MG63 (cell line): Measurements from ENCODE around the gene ZNF101. TPM values are rescaled to one million over a fixed set of nuclear protein-coding genes. Genes with fewer than 3 reads are reported as not detected.
"Not testable (repeated sequence)": the region's sequence is repeated elsewhere in the genome, so short reads cannot be mapped to it uniquely, and the experiment has no call there.

Experiments used
- DNase-seq: peaks from one replicate; pipeline ENCODE4 v3.0.0-alpha.2; 2020
- H3K27me3 ChIP-seq: fragments of 250-450 bp; sonication (Bioruptor Pico); 2 replicates; pipeline ENCODE4 v1.5.1; 2020; ENCODE audit warnings: mild to moderate bottlenecking, moderate library complexity
- H3K36me3 ChIP-seq: fragments of 250-450 bp; sonication (Bioruptor Pico); 2 replicates; pipeline ENCODE4 v1.5.1; 2020; ENCODE audit warnings: mild to moderate bottlenecking, moderate library complexity
- H3K4me3 ChIP-seq: fragments of 250-450 bp; sonication (Bioruptor Pico); 2 replicates; pipeline ENCODE4 v1.5.1; 2020; ENCODE audit warnings: mild to moderate bottlenecking, moderate library complexity
- H3K9me3 ChIP-seq: fragments of 250-450 bp; sonication (Bioruptor Pico); 2 replicates; pipeline ENCODE4 v1.5.1; 2020; ENCODE audit warnings: mild to moderate bottlenecking, moderate library complexity
- total RNA-seq: library from RNA; depleted of rRNA; stranded (reverse); fragments of >200 nt; shearing (Covaris generic); gene quantifications from 2 replicates; pipeline ENCODE4 v1.2.3, GENCODE V29; 2014; ENCODE audit warnings: low replicate concordance

Gene ZNF101
- total RNA-seq, 1 experiment from 2014 or later: 18.0 TPM

DNA sequence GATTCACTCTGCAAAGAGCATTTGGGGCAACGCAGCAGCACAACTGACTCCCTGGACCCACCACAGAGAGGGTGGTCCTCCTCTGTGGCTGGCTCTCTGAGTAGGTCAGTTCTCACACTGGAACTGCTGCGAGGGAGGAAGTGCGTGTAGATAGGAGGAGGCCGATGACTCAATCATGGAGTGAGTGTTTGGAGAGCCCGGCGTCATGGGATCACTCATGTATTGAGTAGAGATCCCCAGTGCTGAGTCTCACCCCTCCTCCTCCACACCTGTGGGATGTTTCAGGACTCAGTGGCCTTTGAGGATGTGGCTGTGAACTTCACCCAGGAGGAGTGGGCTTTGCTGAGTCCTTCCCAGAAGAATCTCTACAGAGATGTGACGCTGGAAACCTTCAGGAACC lies 8.9 kb downstream of the ZNF101 start:
- Histone ChIP-seq H3K27me3 (no peaks in the 10 kb centered on the region), H3K4me3 (no peak overlapping the region), H3K9me3 (peaks cover 61% of the 10 kb centered on the region), H3K36me3 (peaks cover 85% of the 10 kb centered on the region)
- no peak for DNase-seq

DNA sequence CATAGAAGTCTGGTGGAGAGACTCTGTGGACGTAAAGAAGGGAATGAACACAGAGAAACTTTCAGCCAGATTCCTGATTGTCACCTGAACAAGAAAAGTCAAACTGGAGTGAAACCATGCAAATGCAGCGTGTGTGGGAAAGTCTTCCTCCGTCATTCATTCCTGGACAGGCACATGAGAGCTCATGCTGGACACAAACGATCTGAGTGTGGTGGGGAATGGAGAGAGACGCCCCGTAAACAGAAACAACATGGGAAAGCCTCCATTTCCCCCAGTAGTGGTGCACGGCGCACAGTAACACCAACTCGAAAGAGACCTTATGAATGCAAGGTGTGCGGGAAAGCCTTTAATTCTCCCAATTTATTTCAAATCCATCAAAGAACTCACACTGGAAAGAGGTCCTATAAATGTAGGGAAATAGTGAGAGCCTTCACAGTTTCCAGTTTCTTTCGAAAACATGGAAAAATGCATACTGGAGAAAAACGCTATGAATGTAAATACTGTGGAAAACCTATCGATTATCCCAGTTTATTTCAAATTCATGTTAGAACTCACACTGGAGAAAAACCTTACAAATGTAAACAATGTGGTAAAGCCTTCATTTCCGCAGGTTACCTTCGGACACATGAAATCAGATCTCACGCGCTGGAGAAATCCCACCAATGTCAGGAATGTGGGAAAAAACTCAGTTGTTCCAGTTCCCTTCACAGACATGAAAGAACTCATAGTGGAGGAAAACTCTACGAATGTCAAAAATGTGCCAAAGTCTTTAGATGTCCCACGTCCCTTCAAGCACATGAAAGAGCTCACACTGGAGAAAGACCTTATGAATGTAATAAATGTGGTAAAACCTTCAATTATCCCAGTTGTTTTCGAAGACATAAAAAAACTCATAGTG lies 10.8 kb downstream of the ZNF101 start:
- H3K36me3 ChIP-seq: peaks cover 70% of the 10 kb centered on the region
- H3K9me3 ChIP-seq: peaks cover 57% of the 10 kb centered on the region
- DNase-seq: no peak
- H3K4me3 ChIP-seq: no peak overlapping the region
- no peaks in the 10 kb centered on the region for H3K27me3 ChIP-seq

DNA sequence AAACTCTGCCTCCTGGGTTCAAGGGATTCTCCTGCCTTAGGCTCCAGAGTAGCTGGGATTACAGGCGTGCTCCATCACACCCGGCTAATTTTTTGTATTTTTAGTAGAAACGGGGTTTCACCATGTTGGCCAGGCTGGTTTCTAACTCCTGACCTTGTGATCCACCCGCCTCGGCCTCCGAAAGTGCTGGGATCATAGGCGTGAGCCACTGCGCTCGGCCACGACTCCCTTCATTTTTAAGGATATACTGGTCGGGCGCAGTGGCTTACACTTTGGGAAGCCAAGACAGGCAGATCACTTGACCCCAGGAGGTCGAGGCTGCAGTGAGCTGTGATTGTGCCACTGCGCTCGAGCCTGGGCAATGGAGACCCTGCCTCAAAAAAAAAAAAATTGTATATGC lies 17.5 kb downstream of the ZNF101 start:
- peaks cover 30% of the 10 kb centered on the region for H3K9me3 ChIP-seq
- not testable (repeated sequence) for DNase-seq, H3K27me3 ChIP-seq

DNA sequence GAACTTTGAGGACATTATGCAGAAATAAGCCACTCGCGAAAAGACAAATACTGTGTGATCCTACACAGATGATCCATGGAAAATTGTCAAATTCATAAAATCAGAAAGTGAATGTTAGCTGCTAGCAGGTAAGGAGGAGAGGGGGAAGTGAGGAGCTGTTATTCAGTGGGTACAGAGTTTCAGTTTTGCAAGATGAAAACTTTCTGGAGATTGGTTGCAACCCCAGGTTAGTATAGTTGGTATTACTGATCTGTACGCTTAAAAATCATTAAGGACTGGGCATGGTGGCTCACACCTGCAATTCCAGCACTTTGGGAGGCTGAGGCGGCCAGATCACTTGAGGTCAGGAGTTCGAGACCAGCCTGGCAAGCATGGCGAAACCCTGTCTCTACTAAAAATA lies 17.9 kb downstream of the ZNF101 start:
- no peaks in the 10 kb centered on the region for H3K27me3 ChIP-seq
- no peak overlapping the region for H3K4me3 ChIP-seq
- peaks cover 26% of the 10 kb centered on the region for H3K9me3 ChIP-seq
- peaks cover 7% of the 10 kb centered on the region for H3K36me3 ChIP-seq
- DNase-seq: no peak

More for the DNA sequence above, 17.5 kb downstream of the ZNF101 start:
- H3K4me3 ChIP-seq: not testable (repeated sequence)
- H3K36me3 ChIP-seq: peaks cover 11% of the 10 kb centered on the region

DNA sequence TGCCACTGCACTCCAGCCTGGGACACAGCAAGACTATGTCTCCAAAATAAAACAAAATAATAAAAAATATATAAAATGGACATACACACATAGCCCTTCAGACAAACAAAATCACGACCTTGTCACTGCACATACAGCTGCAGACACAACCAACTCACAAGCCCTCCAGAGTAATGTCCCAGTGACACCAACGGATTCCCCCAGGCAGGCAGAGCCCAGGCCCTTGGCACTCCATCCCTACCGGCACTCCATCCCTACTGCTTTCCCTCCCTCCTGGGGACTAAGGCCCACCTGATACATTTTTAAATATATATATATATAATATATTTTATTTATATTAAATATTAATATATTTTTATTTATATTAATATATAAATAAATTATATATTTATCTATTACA lies 18.5 kb downstream of the ZNF101 start:
- DNase-seq: no peak
- Histone ChIP-seq H3K9me3 (peaks cover 26% of the 10 kb centered on the region), H3K27me3 (no peaks in the 10 kb centered on the region), H3K36me3 (peaks cover 7% of the 10 kb centered on the region), H3K4me3 (no peak overlapping the region)

DNA sequence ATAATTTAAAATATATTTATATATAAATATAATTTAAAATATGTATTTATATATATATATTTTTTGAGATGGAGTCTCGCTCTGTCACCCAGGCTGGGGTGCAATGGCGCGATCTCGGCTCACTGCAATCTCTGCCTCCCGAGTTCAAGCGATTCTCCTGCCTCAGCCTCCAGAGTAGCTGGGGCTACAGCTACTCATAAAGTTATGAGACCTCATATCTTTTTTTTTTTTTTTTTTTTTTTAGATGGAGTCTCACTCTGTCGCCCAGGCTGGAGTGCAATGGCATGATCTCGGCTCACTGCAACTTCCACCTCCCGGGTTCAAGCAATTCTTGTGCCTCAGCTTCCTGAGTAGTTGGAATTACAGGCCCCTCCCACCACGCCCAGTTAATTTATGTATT lies 20.4 kb downstream of the ZNF101 start:
- not testable (repeated sequence) for H3K27me3 ChIP-seq, H3K36me3 ChIP-seq, H3K4me3 ChIP-seq, DNase-seq
- H3K9me3 ChIP-seq: peaks cover 25% of the 10 kb centered on the region

DNA sequence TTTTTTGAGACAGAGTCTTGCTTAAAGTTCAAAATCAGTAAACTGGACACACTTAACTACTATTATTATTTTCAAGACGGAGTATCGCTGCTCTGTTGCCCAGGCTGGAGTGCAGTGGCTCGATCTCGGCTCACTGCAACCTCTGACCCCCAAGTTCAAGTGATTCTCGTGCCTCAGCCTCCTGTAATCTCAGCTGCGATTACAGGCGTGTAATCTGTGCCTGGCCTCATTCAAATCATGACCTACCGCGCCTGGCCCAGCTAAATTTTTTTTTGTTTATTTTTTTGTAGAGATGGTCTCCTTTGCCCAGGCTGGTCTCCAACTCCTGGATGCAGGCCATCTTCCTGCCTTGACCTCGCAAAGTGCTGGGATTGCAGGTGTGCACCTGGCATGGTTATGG lies 23.0 kb downstream of the ZNF101 start:
- Histone ChIP-seq H3K9me3 (peaks cover 2% of the 10 kb centered on the region), H3K36me3 (peaks cover 7% of the 10 kb centered on the region), H3K27me3 (no peaks in the 10 kb centered on the region), H3K4me3 (no peak overlapping the region)
- no peak for DNase-seq

DNA sequence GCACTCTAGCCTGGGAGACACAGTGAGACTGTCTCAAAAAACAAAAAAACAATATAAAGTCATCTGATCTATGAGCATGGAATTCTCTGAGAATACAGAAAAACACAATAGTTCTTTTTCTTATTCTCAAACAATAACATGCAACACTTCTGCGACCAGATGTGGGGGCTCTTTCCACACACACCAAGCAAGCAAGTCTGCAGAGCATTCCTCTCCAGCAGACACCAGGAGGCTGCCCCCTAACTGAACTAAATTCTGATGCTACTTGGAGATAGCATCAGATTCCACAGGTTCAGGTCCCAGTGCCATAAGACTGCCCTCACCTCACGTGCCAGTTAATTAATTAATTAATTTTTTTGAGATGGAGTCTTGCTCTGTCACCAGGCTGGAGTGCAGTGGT lies 27.7 kb downstream of the ZNF101 start:
- Histone ChIP-seq H3K36me3 (no peaks in the 10 kb centered on the region), H3K4me3 (no peak overlapping the region), H3K9me3 (peaks cover 10% of the 10 kb centered on the region), H3K27me3 (no peaks in the 10 kb centered on the region)
- no peak for DNase-seq

DNA sequence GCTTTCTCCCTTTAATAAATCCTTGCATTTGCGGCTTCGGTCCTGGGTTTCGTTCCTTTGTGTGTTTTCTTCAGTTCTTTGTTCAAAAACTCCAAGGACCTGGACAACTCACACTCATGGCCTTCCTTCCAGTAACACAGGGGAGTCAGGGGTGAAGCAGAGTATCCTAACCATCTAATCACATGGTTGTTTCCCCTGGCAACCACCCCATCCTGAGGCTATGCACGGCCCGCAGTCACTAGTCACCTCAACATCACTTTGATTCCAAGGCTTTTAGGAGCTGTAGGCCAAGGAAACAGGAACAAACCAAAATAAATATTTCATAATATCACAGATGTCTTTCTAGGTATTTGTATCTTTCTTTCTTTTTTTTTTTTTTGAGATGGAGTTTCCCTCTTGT lies 28.9 kb downstream of the ZNF101 start:
- H3K9me3 ChIP-seq: peaks cover 13% of the 10 kb centered on the region
- no peaks in the 10 kb centered on the region for H3K36me3 ChIP-seq
- no peak overlapping the region for H3K4me3 ChIP-seq
- H3K27me3 ChIP-seq: no peaks in the 10 kb centered on the region
- DNase-seq: no peak

DNA sequence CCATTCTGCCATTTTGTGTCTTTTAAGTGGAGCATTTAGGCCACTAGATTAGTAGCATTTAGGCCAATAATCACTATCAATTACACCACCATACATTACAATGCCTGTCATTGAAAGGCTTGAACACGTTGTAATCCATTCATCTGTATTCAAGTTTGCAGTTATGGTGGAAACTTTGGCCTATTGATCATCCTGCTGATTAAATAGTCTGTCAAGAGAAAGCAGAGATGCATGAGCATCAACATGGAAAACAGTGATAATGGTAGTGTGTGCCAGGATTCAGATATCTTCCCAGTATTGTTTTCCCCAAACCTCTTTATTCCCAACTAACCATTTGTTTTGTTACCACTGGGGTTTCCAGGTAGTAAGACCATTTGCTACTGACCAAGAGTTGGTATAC lies 31.9 kb downstream of the ZNF101 start:
- H3K36me3 ChIP-seq, H3K27me3 ChIP-seq, H3K4me3 ChIP-seq, DNase-seq: not testable (repeated sequence)
- H3K9me3 ChIP-seq: peaks cover 26% of the 10 kb centered on the region

DNA sequence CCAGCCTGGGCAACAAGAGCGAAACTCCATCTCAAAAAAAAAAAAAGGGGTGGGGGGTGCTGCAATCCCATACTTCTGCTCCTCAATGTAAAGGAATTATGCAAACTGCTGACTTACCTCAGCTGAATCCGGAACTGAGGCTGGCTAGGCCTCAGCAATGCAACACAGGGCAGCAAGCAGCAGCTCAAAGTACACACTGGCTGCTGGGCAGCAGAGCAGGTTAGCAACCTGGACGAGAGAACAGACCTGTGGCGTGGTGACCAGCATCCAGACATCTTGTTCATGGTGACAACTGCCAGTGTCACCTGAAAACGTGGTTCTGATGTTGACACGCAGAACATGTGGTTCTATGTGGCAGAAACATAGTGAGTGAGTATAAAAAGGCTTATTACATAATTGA lies 36.2 kb downstream of the ZNF101 start:
- DNase-seq: no peak
- Histone ChIP-seq H3K36me3 (peaks cover 22% of the 10 kb centered on the region), H3K4me3 (no peak overlapping the region), H3K9me3 (peaks cover 58% of the 10 kb centered on the region), H3K27me3 (no peaks in the 10 kb centered on the region)

DNA sequence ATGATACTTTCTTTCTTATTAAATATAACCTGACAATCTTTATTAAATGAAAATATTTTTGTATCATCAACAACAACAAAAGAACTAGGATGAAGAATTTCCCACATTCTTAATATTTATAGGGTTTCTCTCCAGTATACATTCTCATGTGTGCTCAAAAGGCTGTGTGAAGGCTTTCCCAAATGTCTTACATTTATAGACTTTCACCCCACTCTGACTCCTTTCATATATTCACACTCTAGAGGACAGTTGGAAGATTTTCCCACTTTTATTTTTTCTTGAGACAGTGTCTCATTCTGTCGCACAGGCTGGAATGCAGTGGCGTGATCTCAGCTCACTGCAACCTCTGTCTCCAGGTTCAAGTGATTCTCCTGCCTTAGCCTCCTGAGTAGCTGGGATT lies 41.9 kb downstream of the ZNF101 start:
- Histone ChIP-seq H3K4me3 (no peak overlapping the region), H3K36me3 (peaks cover 59% of the 10 kb centered on the region), H3K9me3 (peaks cover 83% of the 10 kb centered on the region), H3K27me3 (no peaks in the 10 kb centered on the region)
- DNase-seq: no peak

DNA sequence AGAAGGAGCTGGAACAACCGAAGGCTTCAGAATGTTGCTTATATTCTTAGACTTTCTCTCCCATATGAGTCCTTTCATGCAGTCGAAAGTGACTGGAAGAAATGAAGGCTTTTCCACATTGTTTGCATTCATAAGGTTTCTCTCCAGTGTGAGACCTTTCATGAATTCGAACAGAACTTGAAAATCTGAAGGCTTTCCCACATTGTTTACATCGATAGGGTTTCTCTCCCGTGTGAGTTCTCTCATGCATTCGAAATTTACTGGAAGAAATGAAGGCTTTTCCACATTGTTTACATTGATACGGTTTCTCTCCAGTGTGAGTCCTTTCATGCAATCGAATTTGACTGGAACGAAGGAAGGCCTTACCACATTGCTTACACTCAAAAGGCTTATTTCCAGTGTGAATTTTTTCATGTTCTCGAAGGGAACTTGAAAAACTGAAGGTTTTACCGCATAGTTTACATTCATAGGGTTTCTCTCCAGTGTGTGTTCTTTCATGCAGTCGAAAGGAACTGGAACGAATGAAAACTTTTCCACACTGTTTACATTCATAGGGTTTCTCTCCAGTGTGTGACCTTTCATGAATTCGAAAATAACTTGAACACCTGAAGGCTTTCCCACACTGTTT lies 42.8 kb downstream of the ZNF101 start:
- H3K27me3 ChIP-seq: no peaks in the 10 kb centered on the region
- H3K4me3 ChIP-seq: no peak overlapping the region
- H3K9me3 ChIP-seq: peaks cover 90% of the 10 kb centered on the region
- peaks cover 59% of the 10 kb centered on the region for H3K36me3 ChIP-seq
- DNase-seq: no peak

DNA sequence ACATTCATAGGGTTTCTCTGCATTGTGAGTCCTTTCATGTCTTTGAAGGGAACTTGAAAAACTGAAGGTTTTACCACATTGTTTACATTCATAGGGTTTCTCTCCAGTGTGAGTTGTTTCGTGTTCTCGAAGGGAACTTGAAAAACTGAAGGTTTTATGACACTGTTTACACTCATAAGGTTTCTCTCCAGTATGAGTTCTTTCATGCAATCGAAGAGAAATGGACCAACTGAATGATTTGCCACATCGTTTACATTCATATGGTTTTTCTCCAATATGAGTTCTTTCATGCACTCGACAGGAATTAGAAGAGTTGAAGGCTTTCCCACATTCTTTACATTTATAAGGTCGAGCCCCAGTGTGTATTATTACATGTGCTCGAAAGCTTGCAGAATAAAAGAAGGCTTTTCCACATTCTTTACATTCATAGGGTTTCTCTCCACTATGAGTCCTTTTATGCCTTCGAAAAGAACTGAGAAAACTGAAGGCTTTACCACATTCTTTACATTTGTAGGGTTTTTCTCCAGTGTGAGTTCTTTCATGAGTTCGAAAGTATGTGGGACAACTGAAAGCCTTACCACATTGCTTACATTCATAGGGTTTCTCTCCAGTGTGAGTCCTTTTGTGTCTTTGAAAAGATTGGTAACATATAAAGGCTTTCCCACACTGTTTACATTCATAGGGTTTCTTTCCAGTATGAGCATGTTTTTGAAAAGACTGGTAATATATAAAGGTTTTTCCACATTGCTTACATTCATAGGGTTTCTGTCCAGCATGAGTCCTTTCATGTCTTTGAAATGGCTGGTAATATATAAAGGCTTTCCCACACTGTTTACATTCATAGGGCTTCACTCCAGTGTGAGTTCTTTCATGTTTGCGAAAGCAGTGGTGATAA lies 43.5 kb downstream of the ZNF101 start:
- H3K36me3 ChIP-seq: peaks cover 63% of the 10 kb centered on the region
- no peak overlapping the region for H3K4me3 ChIP-seq
- H3K9me3 ChIP-seq: peaks cover 90% of the 10 kb centered on the region
- no peaks in the 10 kb centered on the region for H3K27me3 ChIP-seq
- no peak for DNase-seq

DNA sequence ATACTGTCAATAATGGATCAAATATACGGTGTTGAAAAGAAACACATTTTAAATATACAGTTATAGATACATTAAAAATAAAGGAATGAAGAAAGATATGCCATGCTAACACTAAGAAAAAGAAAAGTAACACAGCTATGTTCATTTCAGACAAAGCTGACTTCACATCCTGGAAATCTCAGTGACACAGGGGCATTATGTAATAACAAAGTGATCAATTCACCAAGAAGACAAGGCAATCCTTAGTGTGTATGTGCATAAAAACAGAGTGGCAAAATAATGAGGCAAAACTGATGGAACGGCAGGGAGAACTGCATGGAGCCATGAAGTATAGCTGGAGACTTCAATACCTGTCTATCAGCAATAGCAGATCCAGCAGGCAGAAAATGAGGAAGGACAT lies 51.2 kb downstream of the ZNF101 start:
- Histone ChIP-seq H3K9me3 (peaks cover 80% of the 10 kb centered on the region), H3K36me3 (peaks cover 31% of the 10 kb centered on the region), H3K4me3 (no peak overlapping the region), H3K27me3 (no peaks in the 10 kb centered on the region)
- DNase-seq: no peak

DNA sequence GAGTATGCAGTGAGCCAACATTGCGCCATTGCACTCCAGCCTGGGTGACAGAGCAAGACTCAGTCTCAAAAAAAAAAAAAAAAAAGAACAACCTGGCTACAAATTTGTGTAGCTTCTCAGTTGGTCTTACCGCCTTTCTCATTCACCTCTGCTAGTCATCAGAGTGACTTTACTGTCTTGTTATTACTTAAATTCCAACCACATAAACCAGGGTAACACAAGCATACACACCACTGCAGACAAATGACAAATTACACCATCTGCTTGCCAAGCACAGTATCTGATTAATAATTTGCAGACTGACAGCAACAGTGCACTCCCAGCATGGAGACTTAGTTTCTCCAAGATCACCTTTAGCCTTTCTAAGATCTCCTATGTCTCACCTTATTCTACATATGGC lies 53.3 kb downstream of the ZNF101 start:
- Histone ChIP-seq H3K4me3 (no peak overlapping the region), H3K36me3 (peaks cover 30% of the 10 kb centered on the region), H3K27me3 (no peaks in the 10 kb centered on the region), H3K9me3 (peaks cover 62% of the 10 kb centered on the region)
- DNase-seq: no peak
